Measurements from ENCODE around the gene TMEM127.
"Not testable (repeated sequence)": the region's sequence is repeated elsewhere in the genome, so short reads cannot be mapped to it uniquely, and the experiment has no call there.

The TMEM127 gene

GRCh38 chr2:96262306-96262705, 3.5 kb downstream of the TMEM127 start:
- DNase-seq, result no peak

GRCh38 chr2:96261328-96262003, 4.3 kb downstream of the TMEM127 start:
- DNase-seq, result no peak

- DNase-seq, result peak; percentile 55
These were observed 5.2 kb downstream of the TMEM127 start for GRCh38 chr2:96260387-96261260.

GRCh38 chr2:96259497-96259921, 6.3 kb downstream of the TMEM127 start:
- DNase-seq, result no peak

- no peak for DNase-seq
These were observed 7.4 kb downstream of the TMEM127 start for GRCh38 chr2:96258166-96259022.

- not testable (repeated sequence) for DNase-seq
These were observed 8.1 kb downstream of the TMEM127 start for GRCh38 chr2:96257744-96258143.

GRCh38 chr2:96256611-96257113, 9.1 kb downstream of the TMEM127 start:
- no peak for DNase-seq

- DNase-seq, result no peak
These were observed 11.2 kb downstream of the TMEM127 start for GRCh38 chr2:96254571-96254970.

- DNase-seq, result no peak
These were observed 12.8 kb downstream of the TMEM127 start for GRCh38 chr2:96253006-96253405.

GRCh38 chr2:96252526-96252925, 13.3 kb downstream of the TMEM127 start:
- no peak for DNase-seq

- peak; percentile 25 for DNase-seq
These were observed 14.0 kb downstream of the TMEM127 start for GRCh38 chr2:96251721-96252292.

GRCh38 chr2:96250188-96250587, 15.6 kb downstream of the TMEM127 start:
- DNase-seq, result no peak

- no peak for DNase-seq
These were observed 16.1 kb downstream of the TMEM127 start for GRCh38 chr2:96249654-96250053.

GRCh38 chr2:96248624-96249023, 17.2 kb downstream of the TMEM127 start:
- no peak for DNase-seq

- DNase-seq, result no peak
These were observed 17.9 kb downstream of the TMEM127 start for GRCh38 chr2:96247896-96248295.

- DNase-seq, result no peak
These were observed 18.8 kb downstream of the TMEM127 start for GRCh38 chr2:96247009-96247408.

- DNase-seq, result peak; percentile 66
These were observed 20.0 kb downstream of the TMEM127 start for GRCh38 chr2:96245609-96246390.

GRCh38 chr2:96243843-96244242, 22.0 kb downstream of the TMEM127 start:
- DNase-seq, result no peak

GRCh38 chr2:96241900-96242611, 23.7 kb downstream of the TMEM127 start:
- peak; percentile 74 for DNase-seq

- no peak for DNase-seq
These were observed 24.6 kb downstream of the TMEM127 start for GRCh38 chr2:96241227-96241626.

Data from CD4-positive, alpha-beta T cell treated with Interferon gamma for 1 hour (primary cell).